Activated CD4-positive, CD25-positive, alpha-beta regulatory T cell treated with anti-CD3 and anti-CD28 coated beads, Interleukin-2, amount 50 U/mL, for 24 hours (primary cell): ENCODE data around the gene TET2.
A peak's percentile ranks its signal among the peaks of the same experiment; 100 is the strongest.

Experiments
- ATAC-seq, 2 donors: fragments of 150-1000 bp; cut with Tn5 transposase; one replicate each; pipeline ENCODE4 v1.10.0; 2021; ENCODE audit warnings: mild to moderate bottlenecking in 1 of 2, moderate library complexity in 1 of 2

The TET2 gene

GRCh38 chr4:105236202-105236915 lies 89.7 kb downstream of the TET2 start:
- ATAC-seq, result no peak

GRCh38 chr4:105236916-105237311 lies 90.2 kb downstream of the TET2 start:
- ATAC-seq, result no peak

GRCh38 chr4:105240037-105240436 lies 93.4 kb downstream of the TET2 start:
- no peak for ATAC-seq

GRCh38 chr4:105241451-105241850 lies 94.8 kb downstream of the TET2 start:
- no peak for ATAC-seq

GRCh38 chr4:105243446-105243845 lies 96.8 kb downstream of the TET2 start:
- no peak for ATAC-seq

- ATAC-seq, result no peak
Observed at GRCh38 chr4:105246712-105247111, 100.0 kb downstream of the TET2 start.

- no peak for ATAC-seq
Observed at GRCh38 chr4:105248613-105249012, 101.9 kb downstream of the TET2 start.

- no peak for ATAC-seq
Observed at GRCh38 chr4:105257817-105258495, 111.3 kb downstream of the TET2 start.

GRCh38 chr4:105265689-105266088 lies 119.0 kb downstream of the TET2 start:
- no peak for ATAC-seq

GRCh38 chr4:105267280-105267679 lies 120.6 kb downstream of the TET2 start:
- no peak for ATAC-seq

- no peak for ATAC-seq
Observed at GRCh38 chr4:105272002-105272401, 125.3 kb downstream of the TET2 start.

- no peak for ATAC-seq
Observed at GRCh38 chr4:105273230-105273629, 126.6 kb downstream of the TET2 start.

- ATAC-seq, result peak in 1 of 2 donors; percentile 33
Observed at GRCh38 chr4:105274090-105274489, 127.4 kb downstream of the TET2 start.

GRCh38 chr4:105274504-105274903 lies 127.8 kb downstream of the TET2 start:
- no peak for ATAC-seq

- ATAC-seq, result peak in 1 of 2 donors; percentile 34
Observed at GRCh38 chr4:105276361-105277104, 129.9 kb downstream of the TET2 start.

GRCh38 chr4:105277702-105278101 lies 131.0 kb downstream of the TET2 start:
- no peak for ATAC-seq

- peak in 1 of 2 donors; percentile 21 for ATAC-seq
Observed at GRCh38 chr4:105279314-105279713, 132.6 kb downstream of the TET2 start.

- no peak for ATAC-seq
Observed at GRCh38 chr4:105280338-105281123, 133.9 kb downstream of the TET2 start.

GRCh38 chr4:105281124-105281415 lies 134.4 kb downstream of the TET2 start:
- no peak for ATAC-seq

- ATAC-seq, result no peak
Observed at GRCh38 chr4:105282489-105282888, 135.8 kb downstream of the TET2 start.

GRCh38 chr4:105283501-105283900 lies 136.8 kb downstream of the TET2 start:
- ATAC-seq, result no peak

GRCh38 chr4:105288121-105288520 lies 141.4 kb downstream of the TET2 start:
- no peak for ATAC-seq

- no peak for ATAC-seq
Observed at GRCh38 chr4:105291925-105292324, 145.2 kb downstream of the TET2 start.
